ENCODE data around the gene JAG1.

DNA sequence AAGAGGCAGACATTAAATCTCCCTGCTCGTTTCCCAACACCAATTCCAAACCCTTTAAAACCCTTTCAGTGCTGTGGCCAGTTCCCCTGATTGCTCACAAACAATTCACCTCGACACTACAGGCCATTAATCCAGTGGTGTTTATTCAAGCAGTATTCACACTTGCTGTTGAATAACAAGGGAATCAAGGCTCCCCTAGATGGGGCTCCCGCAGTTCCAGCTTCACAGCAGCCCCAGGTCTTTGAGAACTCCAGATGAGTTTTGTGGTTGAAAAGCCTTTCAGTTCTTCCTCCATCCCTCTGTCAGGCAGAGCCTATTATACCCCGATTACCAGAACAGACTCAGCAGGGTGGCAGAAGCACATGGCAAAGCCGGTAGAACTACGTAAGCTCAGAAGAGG, 36.2 kb downstream of the JAG1 start:
- TF ChIP-seq, protein P1, sequence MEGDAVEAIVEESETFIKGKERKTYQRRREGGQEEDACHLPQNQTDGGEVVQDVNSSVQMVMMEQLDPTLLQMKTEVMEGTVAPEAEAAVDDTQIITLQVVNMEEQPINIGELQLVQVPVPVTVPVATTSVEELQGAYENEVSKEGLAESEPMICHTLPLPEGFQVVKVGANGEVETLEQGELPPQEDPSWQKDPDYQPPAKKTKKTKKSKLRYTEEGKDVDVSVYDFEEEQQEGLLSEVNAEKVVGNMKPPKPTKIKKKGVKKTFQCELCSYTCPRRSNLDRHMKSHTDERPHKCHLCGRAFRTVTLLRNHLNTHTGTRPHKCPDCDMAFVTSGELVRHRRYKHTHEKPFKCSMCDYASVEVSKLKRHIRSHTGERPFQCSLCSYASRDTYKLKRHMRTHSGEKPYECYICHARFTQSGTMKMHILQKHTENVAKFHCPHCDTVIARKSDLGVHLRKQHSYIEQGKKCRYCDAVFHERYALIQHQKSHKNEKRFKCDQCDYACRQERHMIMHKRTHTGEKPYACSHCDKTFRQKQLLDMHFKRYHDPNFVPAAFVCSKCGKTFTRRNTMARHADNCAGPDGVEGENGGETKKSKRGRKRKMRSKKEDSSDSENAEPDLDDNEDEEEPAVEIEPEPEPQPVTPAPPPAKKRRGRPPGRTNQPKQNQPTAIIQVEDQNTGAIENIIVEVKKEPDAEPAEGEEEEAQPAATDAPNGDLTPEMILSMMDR (IDR thresholded peaks at IDR 0.05): no peak
- TF ChIP-seq POLR2A (IDR thresholded peaks at IDR 0.05): no peak
